ENCODE results near the gene SPINT4. TPM values are rescaled to one million over a fixed set of nuclear protein-coding genes. Genes with fewer than 3 reads are reported as not detected.

Gene SPINT4
- total and polyA plus RNA-seq, 2 experiments from 2014 or later = not detected

DNA sequence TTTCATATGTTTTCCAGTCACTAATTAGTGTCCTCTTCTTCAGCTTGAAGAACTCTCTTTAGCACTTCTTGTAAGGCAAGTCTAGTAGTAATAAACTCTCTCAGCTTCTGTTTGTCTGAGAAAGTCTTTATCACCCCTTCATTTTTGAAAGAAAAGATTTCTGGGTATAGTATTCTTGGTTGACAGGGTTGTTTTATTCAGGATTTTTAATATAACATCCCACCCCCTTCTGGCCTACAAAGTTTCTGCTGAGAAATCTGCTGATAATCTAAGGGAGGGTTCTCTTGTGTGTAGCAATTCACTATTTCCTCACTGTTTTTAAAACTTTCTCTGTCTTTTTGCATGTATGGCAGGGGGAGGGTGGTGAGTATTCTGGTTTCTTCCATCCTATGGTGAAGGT, 42.5 kb upstream of the SPINT4 start:
- no peaks in the 10 kb centered on the region for H3F3A ChIP-seq (replicated peaks; ENCODE audit: low read depth)
- no peaks in the 10 kb centered on the region for H4K20me1 ChIP-seq (replicated peaks; ENCODE audit: insufficient read depth)
- DNase-seq (ENCODE audit: low spot score) = no peak
- no peak overlapping the region for H3K4me2 ChIP-seq
- H3K36me3 ChIP-seq (ENCODE audit: insufficient read depth) = peaks cover 21% of the 10 kb centered on the region
- no peaks in the 10 kb centered on the region for H3K79me2 ChIP-seq (replicated peaks; ENCODE audit: insufficient read depth)
- no peak overlapping the region for H3K4me3 Mint-ChIP-seq
- peaks cover 8% of the 10 kb centered on the region for H3K9me2 ChIP-seq (ENCODE audit: insufficient read depth)
- no peak overlapping the region for H2AFZ ChIP-seq
- no peak overlapping the region for H3K27ac Mint-ChIP-seq
- H3K27me3 ChIP-seq (ENCODE audit: insufficient read depth) = no peaks in the 10 kb centered on the region
- TF ChIP-seq, protein P1, sequence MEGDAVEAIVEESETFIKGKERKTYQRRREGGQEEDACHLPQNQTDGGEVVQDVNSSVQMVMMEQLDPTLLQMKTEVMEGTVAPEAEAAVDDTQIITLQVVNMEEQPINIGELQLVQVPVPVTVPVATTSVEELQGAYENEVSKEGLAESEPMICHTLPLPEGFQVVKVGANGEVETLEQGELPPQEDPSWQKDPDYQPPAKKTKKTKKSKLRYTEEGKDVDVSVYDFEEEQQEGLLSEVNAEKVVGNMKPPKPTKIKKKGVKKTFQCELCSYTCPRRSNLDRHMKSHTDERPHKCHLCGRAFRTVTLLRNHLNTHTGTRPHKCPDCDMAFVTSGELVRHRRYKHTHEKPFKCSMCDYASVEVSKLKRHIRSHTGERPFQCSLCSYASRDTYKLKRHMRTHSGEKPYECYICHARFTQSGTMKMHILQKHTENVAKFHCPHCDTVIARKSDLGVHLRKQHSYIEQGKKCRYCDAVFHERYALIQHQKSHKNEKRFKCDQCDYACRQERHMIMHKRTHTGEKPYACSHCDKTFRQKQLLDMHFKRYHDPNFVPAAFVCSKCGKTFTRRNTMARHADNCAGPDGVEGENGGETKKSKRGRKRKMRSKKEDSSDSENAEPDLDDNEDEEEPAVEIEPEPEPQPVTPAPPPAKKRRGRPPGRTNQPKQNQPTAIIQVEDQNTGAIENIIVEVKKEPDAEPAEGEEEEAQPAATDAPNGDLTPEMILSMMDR (conservative IDR thresholded peaks at IDR 0.05; ENCODE audit: low read depth in 2 of 2) = no peak
- TF ChIP-seq, protein P2, sequence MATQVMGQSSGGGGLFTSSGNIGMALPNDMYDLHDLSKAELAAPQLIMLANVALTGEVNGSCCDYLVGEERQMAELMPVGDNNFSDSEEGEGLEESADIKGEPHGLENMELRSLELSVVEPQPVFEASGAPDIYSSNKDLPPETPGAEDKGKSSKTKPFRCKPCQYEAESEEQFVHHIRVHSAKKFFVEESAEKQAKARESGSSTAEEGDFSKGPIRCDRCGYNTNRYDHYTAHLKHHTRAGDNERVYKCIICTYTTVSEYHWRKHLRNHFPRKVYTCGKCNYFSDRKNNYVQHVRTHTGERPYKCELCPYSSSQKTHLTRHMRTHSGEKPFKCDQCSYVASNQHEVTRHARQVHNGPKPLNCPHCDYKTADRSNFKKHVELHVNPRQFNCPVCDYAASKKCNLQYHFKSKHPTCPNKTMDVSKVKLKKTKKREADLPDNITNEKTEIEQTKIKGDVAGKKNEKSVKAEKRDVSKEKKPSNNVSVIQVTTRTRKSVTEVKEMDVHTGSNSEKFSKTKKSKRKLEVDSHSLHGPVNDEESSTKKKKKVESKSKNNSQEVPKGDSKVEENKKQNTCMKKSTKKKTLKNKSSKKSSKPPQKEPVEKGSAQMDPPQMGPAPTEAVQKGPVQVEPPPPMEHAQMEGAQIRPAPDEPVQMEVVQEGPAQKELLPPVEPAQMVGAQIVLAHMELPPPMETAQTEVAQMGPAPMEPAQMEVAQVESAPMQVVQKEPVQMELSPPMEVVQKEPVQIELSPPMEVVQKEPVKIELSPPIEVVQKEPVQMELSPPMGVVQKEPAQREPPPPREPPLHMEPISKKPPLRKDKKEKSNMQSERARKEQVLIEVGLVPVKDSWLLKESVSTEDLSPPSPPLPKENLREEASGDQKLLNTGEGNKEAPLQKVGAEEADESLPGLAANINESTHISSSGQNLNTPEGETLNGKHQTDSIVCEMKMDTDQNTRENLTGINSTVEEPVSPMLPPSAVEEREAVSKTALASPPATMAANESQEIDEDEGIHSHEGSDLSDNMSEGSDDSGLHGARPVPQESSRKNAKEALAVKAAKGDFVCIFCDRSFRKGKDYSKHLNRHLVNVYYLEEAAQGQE (IDR thresholded peaks at IDR 0.05; ENCODE audit: unreplicated experiment) = no peak
- no peak for TF ChIP-seq EZH2phosphoT487 (IDR thresholded peaks at IDR 0.05; ENCODE audit: unreplicated experiment)
- TF ChIP-seq JUNB (IDR thresholded peaks at IDR 0.05; ENCODE audit: unreplicated experiment) = no peak
- no peak for TF ChIP-seq EZH2 (IDR thresholded peaks at IDR 0.05; ENCODE audit: low read depth, unreplicated experiment)
- TF ChIP-seq NANOG (IDR thresholded peaks at IDR 0.05; ENCODE audit: borderline replicate concordance) = no peak
- H3K36me3 Mint-ChIP-seq (ENCODE audit: low read depth) = peaks cover 16% of the 10 kb centered on the region; the same call in 2 of the 3 replicates
- no peak overlapping the region for H3K4me3 ChIP-seq
- H3K27me3 Mint-ChIP-seq (ENCODE audit: insufficient read depth, low read depth, poor library complexity) = peaks cover 13% of the 10 kb centered on the region
- H3K27ac ChIP-seq (ENCODE audit: low read depth) = no peak overlapping the region
- H3K4me1 Mint-ChIP-seq = no peaks in the 10 kb centered on the region
- peaks cover 21% of the 10 kb centered on the region for H3K9me3 Mint-ChIP-seq
- no peaks in the 10 kb centered on the region for H3K4me1 ChIP-seq (ENCODE audit: insufficient read depth)
- no peak for ATAC-seq

DNA sequence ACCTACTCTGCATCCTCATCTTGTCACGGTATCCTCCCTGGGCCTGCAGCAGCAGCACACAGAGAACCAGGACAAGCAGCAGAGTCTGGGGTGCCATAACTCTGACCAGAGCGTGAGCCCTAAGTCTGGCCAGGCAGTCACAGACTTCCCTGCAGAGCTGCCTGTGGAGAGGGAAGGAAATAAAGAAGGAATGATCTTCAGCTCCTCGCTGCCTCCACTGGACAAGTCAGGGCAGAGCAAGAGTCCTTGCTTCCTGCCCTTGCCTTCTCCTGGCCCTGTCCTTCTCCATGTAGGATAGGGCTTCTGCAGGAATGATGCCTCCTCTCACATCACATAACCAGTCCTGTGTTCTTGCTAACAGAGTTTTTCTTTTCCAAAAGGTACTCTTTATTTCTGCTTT, 36.3 kb upstream of the SPINT4 start:
- Histone ChIP-seq H3K4me3 (no peak overlapping the region), H3K79me2 (replicated peaks; ENCODE audit: insufficient read depth) (no peaks in the 10 kb centered on the region), H3K4me1 (ENCODE audit: insufficient read depth) (no peaks in the 10 kb centered on the region), H3K9me2 (ENCODE audit: insufficient read depth) (peaks cover 20% of the 10 kb centered on the region), H3K4me2 (no peak overlapping the region), H4K20me1 (replicated peaks; ENCODE audit: insufficient read depth) (no peaks in the 10 kb centered on the region), H3K36me3 (ENCODE audit: insufficient read depth) (no peaks in the 10 kb centered on the region), H3K27me3 (ENCODE audit: insufficient read depth) (no peaks in the 10 kb centered on the region), H3K27ac (ENCODE audit: low read depth) (no peak overlapping the region), H3F3A (replicated peaks; ENCODE audit: low read depth) (no peaks in the 10 kb centered on the region), H2AFZ (0 out of 2 replicates have a peak overlapping the region, but pooled peaks have one; percentile 43)
- Mint-ChIP-seq H3K36me3 (ENCODE audit: low read depth) (peaks cover 2% of the 10 kb centered on the region), H3K4me1 (no peaks in the 10 kb centered on the region; the same call in 2 of the 3 replicates), H3K9me3 (peaks cover 14% of the 10 kb centered on the region), H3K27me3 (ENCODE audit: insufficient read depth, low read depth, poor library complexity) (peaks cover 14% of the 10 kb centered on the region), H3K4me3 (no peak overlapping the region), H3K27ac (no peak overlapping the region)
- TF ChIP-seq, protein P3, sequence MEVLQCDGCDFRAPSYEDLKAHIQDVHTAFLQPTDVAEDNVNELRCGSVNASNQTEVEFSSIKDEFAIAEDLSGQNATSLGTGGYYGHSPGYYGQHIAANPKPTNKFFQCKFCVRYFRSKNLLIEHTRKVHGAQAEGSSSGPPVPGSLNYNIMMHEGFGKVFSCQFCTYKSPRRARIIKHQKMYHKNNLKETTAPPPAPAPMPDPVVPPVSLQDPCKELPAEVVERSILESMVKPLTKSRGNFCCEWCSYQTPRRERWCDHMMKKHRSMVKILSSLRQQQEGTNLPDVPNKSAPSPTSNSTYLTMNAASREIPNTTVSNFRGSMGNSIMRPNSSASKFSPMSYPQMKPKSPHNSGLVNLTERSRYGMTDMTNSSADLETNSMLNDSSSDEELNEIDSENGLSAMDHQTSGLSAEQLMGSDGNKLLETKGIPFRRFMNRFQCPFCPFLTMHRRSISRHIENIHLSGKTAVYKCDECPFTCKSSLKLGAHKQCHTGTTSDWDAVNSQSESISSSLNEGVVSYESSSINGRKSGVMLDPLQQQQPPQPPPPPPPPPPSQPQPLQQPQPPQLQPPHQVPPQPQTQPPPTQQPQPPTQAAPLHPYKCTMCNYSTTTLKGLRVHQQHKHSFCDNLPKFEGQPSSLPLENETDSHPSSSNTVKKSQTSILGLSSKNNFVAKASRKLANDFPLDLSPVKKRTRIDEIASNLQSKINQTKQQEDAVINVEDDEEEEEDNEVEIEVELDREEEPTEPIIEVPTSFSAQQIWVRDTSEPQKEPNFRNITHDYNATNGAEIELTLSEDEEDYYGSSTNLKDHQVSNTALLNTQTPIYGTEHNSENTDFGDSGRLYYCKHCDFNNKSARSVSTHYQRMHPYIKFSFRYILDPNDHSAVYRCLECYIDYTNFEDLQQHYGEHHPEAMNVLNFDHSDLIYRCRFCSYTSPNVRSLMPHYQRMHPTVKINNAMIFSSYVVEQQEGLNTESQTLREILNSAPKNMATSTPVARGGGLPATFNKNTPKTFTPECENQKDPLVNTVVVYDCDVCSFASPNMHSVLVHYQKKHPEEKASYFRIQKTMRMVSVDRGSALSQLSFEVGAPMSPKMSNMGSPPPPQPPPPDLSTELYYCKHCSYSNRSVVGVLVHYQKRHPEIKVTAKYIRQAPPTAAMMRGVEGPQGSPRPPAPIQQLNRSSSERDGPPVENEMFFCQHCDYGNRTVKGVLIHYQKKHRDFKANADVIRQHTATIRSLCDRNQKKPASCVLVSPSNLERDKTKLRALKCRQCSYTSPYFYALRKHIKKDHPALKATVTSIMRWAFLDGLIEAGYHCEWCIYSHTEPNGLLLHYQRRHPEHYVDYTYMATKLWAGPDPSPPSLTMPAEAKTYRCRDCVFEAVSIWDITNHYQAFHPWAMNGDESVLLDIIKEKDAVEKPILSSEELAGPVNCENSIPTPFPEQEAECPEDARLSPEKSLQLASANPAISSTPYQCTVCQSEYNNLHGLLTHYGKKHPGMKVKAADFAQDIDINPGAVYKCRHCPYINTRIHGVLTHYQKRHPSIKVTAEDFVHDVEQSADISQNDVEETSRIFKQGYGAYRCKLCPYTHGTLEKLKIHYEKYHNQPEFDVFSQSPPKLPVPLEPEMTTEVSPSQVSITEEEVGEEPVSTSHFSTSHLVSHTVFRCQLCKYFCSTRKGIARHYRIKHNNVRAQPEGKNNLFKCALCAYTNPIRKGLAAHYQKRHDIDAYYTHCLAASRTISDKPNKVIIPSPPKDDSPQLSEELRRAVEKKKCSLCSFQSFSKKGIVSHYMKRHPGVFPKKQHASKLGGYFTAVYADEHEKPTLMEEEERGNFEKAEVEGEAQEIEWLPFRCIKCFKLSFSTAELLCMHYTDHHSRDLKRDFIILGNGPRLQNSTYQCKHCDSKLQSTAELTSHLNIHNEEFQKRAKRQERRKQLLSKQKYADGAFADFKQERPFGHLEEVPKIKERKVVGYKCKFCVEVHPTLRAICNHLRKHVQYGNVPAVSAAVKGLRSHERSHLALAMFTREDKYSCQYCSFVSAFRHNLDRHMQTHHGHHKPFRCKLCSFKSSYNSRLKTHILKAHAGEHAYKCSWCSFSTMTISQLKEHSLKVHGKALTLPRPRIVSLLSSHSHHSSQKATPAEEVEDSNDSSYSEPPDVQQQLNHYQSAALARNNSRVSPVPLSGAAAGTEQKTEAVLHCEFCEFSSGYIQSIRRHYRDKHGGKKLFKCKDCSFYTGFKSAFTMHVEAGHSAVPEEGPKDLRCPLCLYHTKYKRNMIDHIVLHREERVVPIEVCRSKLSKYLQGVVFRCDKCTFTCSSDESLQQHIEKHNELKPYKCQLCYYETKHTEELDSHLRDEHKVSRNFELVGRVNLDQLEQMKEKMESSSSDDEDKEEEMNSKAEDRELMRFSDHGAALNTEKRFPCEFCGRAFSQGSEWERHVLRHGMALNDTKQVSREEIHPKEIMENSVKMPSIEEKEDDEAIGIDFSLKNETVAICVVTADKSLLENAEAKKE (CRISPR knock-in tag; IDR thresholded peaks at IDR 0.05) = peak; percentile 96
- TF ChIP-seq, protein P1 (conservative IDR thresholded peaks at IDR 0.05; ENCODE audit: low read depth in 2 of 2) = peak; percentile 46 to 56
- TF ChIP-seq JUNB (IDR thresholded peaks at IDR 0.05; ENCODE audit: unreplicated experiment) = no peak
- peak; percentile 99 for ATAC-seq
- DNase-seq (ENCODE audit: low spot score) = peak; percentile 68
